Bronchus fibroblast of lung (primary cell): ENCODE measurements around the gene LIFR. TPM values are rescaled to one million over a fixed set of nuclear protein-coding genes. Genes with fewer than 3 reads are reported as not detected.

Experiments
- total RNA-seq: library from RNA; depleted of rRNA; stranded (reverse); fragments of >200 nt; gene quantifications from 2 replicates; pipeline ENCODE4 v1.2.3, GENCODE V29; 2015

LIFR gene
- 20.0 and 20.8 TPM in 2 replicates for total RNA-seq

GRCh38 chr5:38556599-38557307, at the start of gene LIFR:
Gene LIFR, minus strand, starts transcription at chr5:38556646. Its CDS starts 25,999 bp downstream, at chr5:38530647.

